WTC11 (cell line): Measurements from ENCODE around the gene PLCB2.

ENCODE experiments used
- AFF4 ChIP-seq: sonication (generic); formaldehyde crosslinking; IDR thresholded peaks from 2 replicates; pipeline ENCODE4 v1.8.1; 2023; ENCODE audit warnings: mild to moderate bottlenecking, missing genetic modification reagents, borderline replicate concordance
- ATF2 ChIP-seq: sonication (generic); formaldehyde crosslinking; IDR thresholded peaks from 2 replicates; pipeline ENCODE4 v1.8.1; 2022; ENCODE audit warnings: low read depth, missing genetic modification reagents, borderline replicate concordance
- CTCF ChIP-seq: fragments of 200-600 bp; IDR thresholded peaks from 2 replicates; pipeline ENCODE4 v1.8.0; 2022; ENCODE audit warnings: antibody characterized with exemption
- ERG ChIP-seq: fragments of 250-450 bp; sonication (Bioruptor Pico); IDR thresholded peaks from 2 replicates; pipeline ENCODE4 v1.8.0; 2021; ENCODE audit warnings: mild to moderate bottlenecking
- FOXJ3 ChIP-seq: sonication (generic); formaldehyde crosslinking; IDR thresholded peaks from 2 replicates; pipeline ENCODE4 v1.9.0; 2021; ENCODE audit warnings: missing genetic modification reagents, mild to moderate bottlenecking, borderline replicate concordance
- JUN ChIP-seq: sonication (generic); formaldehyde crosslinking; IDR thresholded peaks from 2 replicates; pipeline ENCODE4 v1.8.0; 2023; ENCODE audit warnings: mild to moderate bottlenecking, missing genetic modification reagents
- SMAD4 ChIP-seq: sonication (generic); formaldehyde crosslinking; IDR thresholded peaks from 2 replicates; pipeline ENCODE4 v1.8.0; 2022; ENCODE audit warnings: mild to moderate bottlenecking, missing genetic modification reagents
- ZNF138 ChIP-seq: sonication (generic); formaldehyde crosslinking; conservative IDR thresholded peaks from 2 replicates; pipeline ENCODE4 v1.8.1; 2022; ENCODE audit warnings: mild to moderate bottlenecking, moderate library complexity, missing genetic modification reagents
- ZSCAN18 ChIP-seq: fragments of 250-450 bp; sonication (Bioruptor Pico); IDR thresholded peaks from 2 replicates; pipeline ENCODE4 v2.1.2; 2022; ENCODE audit warnings: mild to moderate bottlenecking, moderate library complexity

- TF ChIP-seq JUN, result no peak
- no peak for TF ChIP-seq CTCF
- TF ChIP-seq ATF2, result no peak
- no peak for TF ChIP-seq SMAD4 (CRISPR knock-in tag)
- no peak for TF ChIP-seq ZNF138
- no peak for TF ChIP-seq ERG (CRISPR knock-in tag)
- no peak for TF ChIP-seq AFF4
- no peak for TF ChIP-seq FOXJ3
- no peak for TF ChIP-seq ZSCAN18 (CRISPR knock-in tag)
Observed at GRCh38 chr15:40286794-40287193, 20.9 kb downstream of the PLCB2 start.
